HepG2 (cell line): Measurements from ENCODE around the gene SLC39A1. TPM values are rescaled to one million over a fixed set of nuclear protein-coding genes. Genes with fewer than 3 reads are reported as not detected.

Experiments
- DMAP1 ChIP-seq: IDR thresholded peaks from 2 replicates; pipeline ENCODE4 v1.6.1; 2016
- GPBP1L1 ChIP-seq: sonication (generic); formaldehyde crosslinking; IDR thresholded peaks from 2 replicates; pipeline ENCODE4 v1.5.0; 2020; ENCODE audit warnings: mild to moderate bottlenecking, missing genetic modification reagents
- HOMEZ ChIP-seq: IDR thresholded peaks from 2 replicates; pipeline ENCODE4 v1.6.1; 2016; ENCODE audit warnings: low read depth
- MAZ ChIP-seq, 2 experiments: sonication (generic) in 1 of 2; formaldehyde crosslinking in 1 of 2; IDR thresholded peaks; 2 replicates each; pipeline versions ENCODE4 v1.5.0 to v1.6.1; 2012 to 2020; ENCODE audit warnings: low read depth in 2 of 2, mild to moderate bottlenecking in 2 of 2, borderline replicate concordance in 1 of 2, improper control_type of control experiment in 1 of 2, low read length in 1 of 2, missing genetic modification reagents in 1 of 2, moderate library complexity in 1 of 2
- MIER3 ChIP-seq: IDR thresholded peaks from 2 replicates; pipeline ENCODE4 v1.6.1; 2016; ENCODE audit warnings: missing compliant biosample characterization, borderline replicate concordance
- NFE2 ChIP-seq: sonication (generic); formaldehyde crosslinking; IDR thresholded peaks from 2 replicates; pipeline ENCODE4 v1.4.0; 2020; ENCODE audit warnings: missing genetic modification reagents
- NFKB2 ChIP-seq: sonication (generic); formaldehyde crosslinking; IDR thresholded peaks from 2 replicates; pipeline ENCODE4 v1.4.0; 2020; ENCODE audit warnings: missing genetic modification reagents, borderline replicate concordance
- NR2F1 ChIP-seq, 2 experiments: fragments of 450-650 bp in 1 of 2; formaldehyde crosslinking in 1 of 2; IDR thresholded peaks; 2 replicates each; pipeline versions ENCODE4 v1.5.0 to v1.6.1; 2016 to 2020; ENCODE audit warnings: mild to moderate bottlenecking in 1 of 2, missing compliant biosample characterization in 1 of 2, missing genetic modification reagents in 1 of 2, moderate library complexity in 1 of 2
- PRDM15 ChIP-seq: sonication (generic); formaldehyde crosslinking; IDR thresholded peaks from 2 replicates; pipeline ENCODE4 v1.4.0; 2020; ENCODE audit warnings: missing genetic modification reagents
- SP140L ChIP-seq: sonication (generic); formaldehyde crosslinking; IDR thresholded peaks from 2 replicates; pipeline ENCODE4 v1.4.0; 2020; ENCODE audit warnings: missing genetic modification reagents, borderline replicate concordance
- SYNCRIP ChIP-seq: fragments of 200-400 bp; formaldehyde crosslinking; IDR thresholded peaks from 2 replicates; pipeline ENCODE4 v1.6.1; 2018; ENCODE audit warnings: mild to moderate bottlenecking, low read depth, low read length; ENCODE audit not compliant: insufficient read depth
- TAF15 ChIP-seq: fragments of 200-400 bp; formaldehyde crosslinking; IDR thresholded peaks from one replicate; pipeline ENCODE4 v1.6.1; 2018; ENCODE audit warnings: mild to moderate bottlenecking, low read depth, low read length; ENCODE audit not compliant: poor library complexity, severe bottlenecking
- TFDP2 ChIP-seq: sonication (generic); formaldehyde crosslinking; IDR thresholded peaks from 2 replicates; pipeline ENCODE4 v1.4.0; 2020; ENCODE audit warnings: missing genetic modification reagents
- ZBTB34 ChIP-seq: sonication (generic); formaldehyde crosslinking; IDR thresholded peaks from 2 replicates; pipeline ENCODE4 v1.8.0; 2022; ENCODE audit warnings: mild to moderate bottlenecking, missing genetic modification reagents
- ZC3H13 ChIP-seq: sonication (generic); formaldehyde crosslinking; IDR thresholded peaks from 2 replicates; pipeline ENCODE4 v1.8.1; 2023; ENCODE audit warnings: mild to moderate bottlenecking, missing genetic modification reagents, moderate library complexity
- ZSCAN29 ChIP-seq: sonication (generic); formaldehyde crosslinking; conservative IDR thresholded peaks from 2 replicates; pipeline ENCODE4 v1.4.0; 2020; ENCODE audit warnings: mild to moderate bottlenecking, missing genetic modification reagents
- ZUFSP ChIP-seq: sonication (generic); formaldehyde crosslinking; IDR thresholded peaks from 2 replicates; pipeline ENCODE4 v1.9.0; 2021; ENCODE audit warnings: missing genetic modification reagents, mild to moderate bottlenecking, borderline replicate concordance
- polyA plus RNA-seq, 8 experiments: library from polyadenylated mRNA; depleted of rRNA in 3 of 8; stranded (reverse) in 7 of 8; unstranded in 1 of 8; fragments of >200 nt; fragmentation: Illumina TruSeq in 4 of 8; extraction: Trizol in 4 of 8; gene quantifications; 2 replicates each; pipeline versions ENCODE4 v1.2.1 to v1.2.3, GENCODE V29; 2011 to 2016; ENCODE audit warnings: low read depth in 4 of 8, missing spikeins in 1 of 8, mixed read lengths in 1 of 8; ENCODE audit not compliant: insufficient read depth in 1 of 8
- total RNA-seq, 5 experiments: library from RNA; depleted of rRNA; stranded (reverse); fragments of >200 nt; fragmentation: Illumina TruSeq; extraction: Trizol; gene quantifications; 2 replicates each; pipeline ENCODE4 v1.2.3, GENCODE V29; 2016; ENCODE audit warnings: low read depth in 1 of 5

Gene SLC39A1
- total and polyA plus RNA-seq, 2 of the 13 experiments (the other 11 are each of a cell fraction or from before 2014, with no cell fraction given): 71.2 to 78.4 TPM

GRCh38 chr1:153946622-153947241, 16.6 kb downstream of the SLC39A1 start, which contains the start of gene DENND4B (continued):
- TF ChIP-seq NFE2 (CRISPR knock-in tag) (no peak), TAF15 (no peak), MIER3 (CRISPR knock-in tag) (peak; percentile 51; the same call in 1 of the 2 replicates), ZBTB34 (CRISPR knock-in tag) (0 out of 2 replicates have a peak, but pooled peaks have one; percentile 9), ZSCAN29 (CRISPR knock-in tag) (no peak; the same call in 1 of the 2 replicates), GPBP1L1 (no peak), ZC3H13 (peak; percentile 74), DMAP1 (CRISPR knock-in tag) (peak; percentile 14), ZUFSP (CRISPR knock-in tag) (no peak), NR2F1 (CRISPR knock-in tag; IDR thresholded peaks at IDR 0.05) (peak; percentile 52 to 64; a peak in 3 of 4 replicates), PRDM15 (no peak), HOMEZ (CRISPR knock-in tag) (no peak), SP140L (CRISPR knock-in tag) (no peak), SYNCRIP (no peak), TFDP2 (CRISPR knock-in tag) (peak; percentile 63), NFKB2 (CRISPR knock-in tag) (no peak), MAZ (IDR thresholded peaks at IDR 0.05; ENCODE audit: borderline replicate concordance, low read depth, low read length) (peak; percentile 73; the same call in 1 of the 2 replicates), MAZ (CRISPR knock-in tag; IDR thresholded peaks at IDR 0.05; ENCODE audit: low read depth) (peak; percentile 65; the same call in 1 of the 2 replicates)
